ENCODE data around the gene HNRNPA1.
A peak's percentile ranks its signal among the peaks of the same experiment; 100 is the strongest.
"Not testable (repeated sequence)": the region's sequence is repeated elsewhere in the genome, so short reads cannot be mapped to it uniquely, and the experiment has no call there.

HNRNPA1 gene

DNA sequence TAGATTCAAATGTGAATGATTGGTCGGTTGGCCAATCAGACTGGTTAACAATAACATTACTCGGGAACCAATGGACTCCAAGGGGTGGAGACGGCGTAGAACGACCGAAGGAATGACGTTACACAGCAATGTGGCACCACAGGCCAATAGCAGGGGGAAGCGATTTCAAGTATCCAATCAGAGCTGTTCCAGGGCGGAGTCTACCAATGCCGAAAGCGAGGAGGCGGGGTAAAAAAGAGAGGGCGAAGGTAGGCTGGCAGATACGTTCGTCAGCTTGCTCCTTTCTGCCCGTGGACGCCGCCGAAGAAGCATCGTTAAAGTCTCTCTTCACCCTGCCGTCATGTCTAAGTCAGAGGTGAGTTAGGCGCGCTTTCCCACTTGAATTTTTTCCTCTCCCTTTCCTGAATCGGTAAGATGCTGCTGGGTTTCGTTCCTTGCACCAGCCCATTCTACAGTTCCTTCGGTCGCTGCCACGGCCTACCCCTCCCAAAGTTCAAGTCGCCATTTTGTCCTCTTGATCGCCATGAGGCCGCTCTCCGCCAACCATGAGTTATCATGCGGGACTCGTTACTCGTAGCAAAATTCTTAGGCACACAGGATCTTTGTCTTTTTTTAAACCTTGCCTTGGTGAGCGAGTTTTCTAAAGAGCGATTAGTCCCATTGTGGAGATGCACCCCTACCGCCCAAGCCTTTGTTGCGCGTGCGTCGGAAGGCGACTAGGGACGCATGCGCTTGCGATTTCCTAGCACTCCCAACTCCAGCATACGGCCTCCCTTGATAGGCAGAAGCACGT is at the start of gene HNRNPA1:
Gene HNRNPA1, plus strand, starts transcription at position 259 of the 793 bp plus-strand sequence. Its CDS starts 82 bp downstream, at position 341.
- H3K9me3 ChIP-seq: no peaks in the 10 kb centered on the region
- peaks cover 77 to 79% of the 10 kb centered on the region in 2 experiments for H3K4me1 ChIP-seq (ENCODE audit: control insufficient read depth in 1 of 2, insufficient read depth in 1 of 2, low read depth in 1 of 2, low read length in 1 of 2)
- peaks cover 34% of the 10 kb centered on the region for H3K36me3 ChIP-seq
- TF ChIP-seq CTCF (IDR thresholded peaks at IDR 0.05): no peak
- peak within 1 kb of the TSS; percentile 86 for H3K27ac ChIP-seq
- peak within 1 kb of the TSS; percentile 84 to 93 for H3K4me3 ChIP-seq (ENCODE audit: low read depth in 1 of 2, low read length in 1 of 2)
- H3K27me3 ChIP-seq: no peaks in the 10 kb centered on the region

DNA sequence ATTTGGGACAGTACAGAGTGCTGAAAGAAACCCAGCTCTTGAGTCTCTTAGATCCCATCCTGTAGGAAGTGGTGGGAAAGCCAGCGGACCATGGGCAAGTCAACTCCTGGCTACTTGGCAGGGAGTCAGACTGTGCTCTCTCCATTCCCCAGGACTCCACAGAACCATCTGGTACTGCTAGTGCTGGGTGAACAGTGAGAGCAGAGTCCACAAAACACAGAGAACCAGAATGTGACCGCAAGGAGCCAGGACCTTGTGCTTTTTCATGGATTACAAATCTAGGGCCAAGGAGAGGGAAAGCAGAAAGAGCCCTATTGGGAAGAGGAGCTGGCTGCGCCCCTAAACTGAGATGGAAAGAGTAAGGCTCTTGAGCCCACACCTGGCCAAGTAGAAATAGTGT is 49.3 kb upstream of the HNRNPA1 start:
- H3K36me3 ChIP-seq; H3K4me3 ChIP-seq (ENCODE audit: low read depth in 1 of 2, low read length in 1 of 2); H3K9me3 ChIP-seq; H3K27ac ChIP-seq: not testable (repeated sequence)
- H3K27me3 ChIP-seq: peaks cover 13% of the 10 kb centered on the region
- H3K4me1 ChIP-seq (ENCODE audit: control insufficient read depth in 1 of 2, insufficient read depth in 1 of 2, low read depth in 1 of 2, low read length in 1 of 2): peaks cover 34 to 36% of the 10 kb centered on the region in 2 experiments

DNA sequence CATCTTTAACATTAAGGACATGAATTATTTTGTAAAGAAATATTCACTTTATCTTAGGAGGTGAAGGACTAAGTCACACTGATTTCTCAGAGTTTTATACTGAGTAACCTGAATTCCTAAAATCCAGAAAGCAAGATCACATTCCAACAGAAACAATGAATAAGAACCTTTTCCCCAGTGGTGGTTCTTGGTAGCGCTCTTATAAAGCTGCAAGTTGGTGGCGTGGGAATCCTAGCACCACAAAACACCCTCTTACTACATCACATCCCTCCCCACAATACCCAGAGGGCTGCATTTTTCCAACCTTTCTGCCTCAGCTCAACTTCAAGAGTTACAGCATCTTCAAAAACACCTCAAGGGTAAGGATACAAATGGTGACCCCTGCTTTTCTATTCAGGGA is 47.7 kb upstream of the HNRNPA1 start:
- Histone ChIP-seq H3K27me3 (no peaks in the 10 kb centered on the region), H3K27ac (no peak overlapping the region), H3K9me3 (no peaks in the 10 kb centered on the region), H3K36me3 (peaks cover 7% of the 10 kb centered on the region), H3K4me3 (ENCODE audit: low read depth in 1 of 2, low read length in 1 of 2) (no peak overlapping the region), H3K4me1 (ENCODE audit: control insufficient read depth in 1 of 2, insufficient read depth in 1 of 2, low read depth in 1 of 2, low read length in 1 of 2) (peaks cover 25 to 28% of the 10 kb centered on the region in 2 experiments)
- no peak for TF ChIP-seq CTCF (IDR thresholded peaks at IDR 0.05)

- Histone ChIP-seq H3K27ac (no peak overlapping the region), H3K36me3 (peaks cover 28% of the 10 kb centered on the region), H3K9me3 (no peaks in the 10 kb centered on the region), H3K27me3 (no peaks in the 10 kb centered on the region), H3K4me1 (ENCODE audit: control insufficient read depth in 1 of 2, insufficient read depth in 1 of 2, low read depth in 1 of 2, low read length in 1 of 2) (no peaks in the 10 kb centered on the region), H3K4me3 (ENCODE audit: low read depth in 1 of 2, low read length in 1 of 2) (no peak overlapping the region)
- no peak for TF ChIP-seq CTCF (IDR thresholded peaks at IDR 0.05)
Measured at GRCh38 chr12:54238531-54238930, 42.0 kb upstream of the HNRNPA1 start.

- Histone ChIP-seq H3K9me3 (no peaks in the 10 kb centered on the region), H3K27me3 (no peaks in the 10 kb centered on the region), H3K4me1 (ENCODE audit: control insufficient read depth in 1 of 2, insufficient read depth in 1 of 2, low read depth in 1 of 2, low read length in 1 of 2) (no peaks in the 10 kb centered on the region), H3K36me3 (peaks cover 33% of the 10 kb centered on the region), H3K27ac (no peak overlapping the region), H3K4me3 (ENCODE audit: low read depth in 1 of 2, low read length in 1 of 2) (no peak overlapping the region)
- no peak for TF ChIP-seq CTCF (IDR thresholded peaks at IDR 0.05)
Measured at GRCh38 chr12:54239620-54240019, 40.9 kb upstream of the HNRNPA1 start.

GRCh38 chr12:54240129-54240528 is 40.4 kb upstream of the HNRNPA1 start:
- peaks cover 33% of the 10 kb centered on the region for H3K36me3 ChIP-seq

More at GRCh38 chr12:54240129-54240528, 40.4 kb upstream of the HNRNPA1 start:
- no peak overlapping the region for H3K27ac ChIP-seq
- H3K27me3 ChIP-seq: no peaks in the 10 kb centered on the region
- H3K9me3 ChIP-seq: no peaks in the 10 kb centered on the region
- no peak overlapping the region for H3K4me3 ChIP-seq (ENCODE audit: low read depth in 1 of 2, low read length in 1 of 2)
- H3K4me1 ChIP-seq (ENCODE audit: control insufficient read depth in 1 of 2, insufficient read depth in 1 of 2, low read depth in 1 of 2, low read length in 1 of 2): no peaks in the 10 kb centered on the region
- no peak for TF ChIP-seq CTCF (IDR thresholded peaks at IDR 0.05)
